ENCODE measurements around the gene SYCN. TPM values are rescaled to one million over a fixed set of nuclear protein-coding genes. Genes with fewer than 3 reads are reported as not detected.

Gene SYCN
- total RNA-seq, 1 donor from 2014 or later, result not detected

- H3K27me3 Mint-ChIP-seq (ENCODE audit: low read depth), result no peaks in the 10 kb centered on the region
- no peaks in the 10 kb centered on the region for H3K9me3 Mint-ChIP-seq (ENCODE audit: low read depth)
- H3K4me3 Mint-ChIP-seq (ENCODE audit: unreplicated experiment), result no peak overlapping the region
- H3K4me1 Mint-ChIP-seq (ENCODE audit: low read depth), result peaks cover 15% of the 10 kb centered on the region
- no peaks in the 10 kb centered on the region for H3K36me3 Mint-ChIP-seq (ENCODE audit: low read depth)
- no peak for DNase-seq (ENCODE audit: low spot score)
- no peak for TF ChIP-seq CTCF (IDR thresholded peaks at IDR 0.05)
- H3K27ac Mint-ChIP-seq (ENCODE audit: unreplicated experiment), result no peak overlapping the region
These were observed 47.5 kb downstream of the SYCN start for GRCh38 chr19:39156326-39157230.

- TF ChIP-seq CTCF (IDR thresholded peaks at IDR 0.05), result no peak
- Mint-ChIP-seq H3K4me1 (ENCODE audit: low read depth) (peaks cover 15% of the 10 kb centered on the region), H3K4me3 (ENCODE audit: unreplicated experiment) (no peak overlapping the region), H3K27ac (ENCODE audit: unreplicated experiment) (no peak overlapping the region), H3K9me3 (ENCODE audit: low read depth) (no peaks in the 10 kb centered on the region), H3K27me3 (ENCODE audit: low read depth) (no peaks in the 10 kb centered on the region), H3K36me3 (ENCODE audit: low read depth) (no peaks in the 10 kb centered on the region)
- no peak for DNase-seq (ENCODE audit: low spot score)
These were observed 48.3 kb downstream of the SYCN start for GRCh38 chr19:39155741-39156140.

GRCh38 chr19:39155114-39155700, 48.9 kb downstream of the SYCN start:
- Mint-ChIP-seq H3K36me3 (ENCODE audit: low read depth) (no peaks in the 10 kb centered on the region), H3K27ac (ENCODE audit: unreplicated experiment) (no peak overlapping the region), H3K4me1 (ENCODE audit: low read depth) (peaks cover 15% of the 10 kb centered on the region), H3K4me3 (ENCODE audit: unreplicated experiment) (no peak overlapping the region), H3K9me3 (ENCODE audit: low read depth) (no peaks in the 10 kb centered on the region), H3K27me3 (ENCODE audit: low read depth) (no peaks in the 10 kb centered on the region)
- DNase-seq (ENCODE audit: low spot score), result no peak
- no peak for TF ChIP-seq CTCF (IDR thresholded peaks at IDR 0.05)

- no peak for TF ChIP-seq CTCF (IDR thresholded peaks at IDR 0.05)
- Mint-ChIP-seq H3K27me3 (ENCODE audit: low read depth) (no peaks in the 10 kb centered on the region), H3K9me3 (ENCODE audit: low read depth) (no peaks in the 10 kb centered on the region), H3K4me1 (ENCODE audit: low read depth) (peaks cover 15% of the 10 kb centered on the region), H3K4me3 (ENCODE audit: unreplicated experiment) (no peak overlapping the region), H3K27ac (ENCODE audit: unreplicated experiment) (no peak overlapping the region), H3K36me3 (ENCODE audit: low read depth) (no peaks in the 10 kb centered on the region)
- DNase-seq (ENCODE audit: low spot score), result no peak
These were observed 49.4 kb downstream of the SYCN start for GRCh38 chr19:39154629-39155100.

GRCh38 chr19:39154100-39154628, 49.9 kb downstream of the SYCN start:
- H3K36me3 Mint-ChIP-seq (ENCODE audit: low read depth), result no peaks in the 10 kb centered on the region
- no peaks in the 10 kb centered on the region for H3K9me3 Mint-ChIP-seq (ENCODE audit: low read depth)
- no peak for TF ChIP-seq CTCF (IDR thresholded peaks at IDR 0.05)
- H3K27me3 Mint-ChIP-seq (ENCODE audit: low read depth), result no peaks in the 10 kb centered on the region
- no peak overlapping the region for H3K27ac Mint-ChIP-seq (ENCODE audit: unreplicated experiment)
- peaks cover 15% of the 10 kb centered on the region for H3K4me1 Mint-ChIP-seq (ENCODE audit: low read depth)
- H3K4me3 Mint-ChIP-seq (ENCODE audit: unreplicated experiment), result no peak overlapping the region
- DNase-seq (ENCODE audit: low spot score), result no peak

All from chondrocyte (in vitro differentiated cells).